Measurements from ENCODE around the gene TUBGCP6. TPM values are rescaled to one million over a fixed set of nuclear protein-coding genes. Genes with fewer than 3 reads are reported as not detected.

TUBGCP6 gene
- total and polyA plus RNA-seq, 10 of the 15 experiments (the other 5 are each of a cell fraction or from before 2014, with no cell fraction given): 0.74 to 41.4 (median 19.4) TPM

- TF ChIP-seq HCFC1 (IDR thresholded peaks at IDR 0.05; ENCODE audit: low read length): peak; percentile 87
- TF ChIP-seq PRDM15 (CRISPR knock-in tag; IDR thresholded peaks at IDR 0.05): no peak
- TF ChIP-seq BACH1 (IDR thresholded peaks at IDR 0.05; ENCODE audit: borderline replicate concordance): peak; percentile 96
- TF ChIP-seq POLR2AphosphoS2 (IDR thresholded peaks at IDR 0.05; ENCODE audit: low read depth, low read length): peak; percentile 96
- TF ChIP-seq FOXK2 (IDR thresholded peaks at IDR 0.05): peak; percentile 39
- 0 out of 2 replicates have a peak, but pooled peaks have one; percentile 45 for TF ChIP-seq STAT1 (conservative IDR thresholded peaks at IDR 0.05)
- TF ChIP-seq EGR1 (IDR thresholded peaks at IDR 0.05; ENCODE audit: borderline replicate concordance in 1 of 2, low read depth in 2 of 2, low read length in 2 of 2): peak in 1 of 2 experiments; percentile 38; a peak in 1 of 3 replicates
- TF ChIP-seq PBX3 (IDR thresholded peaks at IDR 0.05; ENCODE audit: insufficient replicate concordance, low read depth, low read length): peak; percentile 94
- peak; percentile 70 to 82; a peak in 3 of 4 replicates for TF ChIP-seq BHLHE40 (IDR thresholded peaks at IDR 0.05; ENCODE audit: borderline replicate concordance in 1 of 2, low read depth in 2 of 2, low read length in 1 of 2)
- no peak for TF ChIP-seq BRCA1 (IDR thresholded peaks at IDR 0.05; ENCODE audit: low read depth, low read length)
- TF ChIP-seq ETV6 (conservative IDR thresholded peaks at IDR 0.05 in 1 of 2, IDR thresholded peaks at IDR 0.05 in 1 of 2; ENCODE audit: borderline replicate concordance in 1 of 2, low read depth in 1 of 2): no peak
- peak; percentile 89 for TF ChIP-seq E2F8 (IDR thresholded peaks at IDR 0.05; ENCODE audit: low read depth, partially characterized antibody)
- TF ChIP-seq POU2F2 (IDR thresholded peaks at IDR 0.05; ENCODE audit: borderline replicate concordance, low read depth, low read length): peak; percentile 76
- no peak for TF ChIP-seq IKZF2 (IDR thresholded peaks at IDR 0.05)
- peak; percentile 70; the same call in 1 of the 2 replicates for TF ChIP-seq PML (IDR thresholded peaks at IDR 0.05; ENCODE audit: low read length)
- TF ChIP-seq BCL3 (IDR thresholded peaks at IDR 0.05; ENCODE audit: borderline replicate concordance, insufficient read depth, low read depth, low read length, poor library complexity, severe bottlenecking): peak; percentile 57
Observed at GRCh38 chr22:50244420-50245213, at the start of gene TUBGCP6 (continued).
